Activated T-cell treated with anti-CD3 and anti-CD28 coated beads, Interleukin-2, amount 50 U/mL, for 4 hours (primary cell): ENCODE results near the gene ZNF836. TPM values are rescaled to one million over a fixed set of nuclear protein-coding genes. Genes with fewer than 3 reads are reported as not detected.
A peak's percentile ranks its signal among the peaks of the same experiment; 100 is the strongest.
"Not testable (repeated sequence)": the region's sequence is repeated elsewhere in the genome, so short reads cannot be mapped to it uniquely, and the experiment has no call there.

Source experiments
- ATAC-seq, 2 donors: fragments of 200-7000 bp; cut with Tn5 transposase; one replicate each; pipeline ENCODE4 v1.10.0; 2021
- DNase-seq: peaks from one replicate; pipeline ENCODE4 v3.0.0-alpha.2; 2020
- H3K27me3 Mint-ChIP-seq: one replicate; pipeline ENCODE4 v1.8.0; 2021; ENCODE audit warnings: low read depth, mixed read lengths
- H3K36me3 Mint-ChIP-seq: one replicate; pipeline ENCODE4 v1.8.0; 2022; ENCODE audit warnings: mixed read lengths; ENCODE audit not compliant: insufficient read depth
- H3K4me1 Mint-ChIP-seq: one replicate; pipeline ENCODE4 v1.8.0; 2021; ENCODE audit warnings: low read depth, mixed read lengths
- H3K4me3 Mint-ChIP-seq: one replicate; pipeline ENCODE4 v1.8.0; 2021; ENCODE audit warnings: mild to moderate bottlenecking, moderate library complexity, mixed read lengths
- H3K9me3 Mint-ChIP-seq: one replicate; pipeline ENCODE4 v1.8.0; 2021; ENCODE audit warnings: mixed read lengths
- total RNA-seq, 3 donors: library from RNA; stranded (reverse); gene quantifications; one replicate each; pipeline ENCODE4 v1.2.1, GENCODE V29; 2021

ZNF836 gene
- 1 to 10 TPM; 2.0 to 4.3 (median 3.3) TPM for total RNA-seq

DNA sequence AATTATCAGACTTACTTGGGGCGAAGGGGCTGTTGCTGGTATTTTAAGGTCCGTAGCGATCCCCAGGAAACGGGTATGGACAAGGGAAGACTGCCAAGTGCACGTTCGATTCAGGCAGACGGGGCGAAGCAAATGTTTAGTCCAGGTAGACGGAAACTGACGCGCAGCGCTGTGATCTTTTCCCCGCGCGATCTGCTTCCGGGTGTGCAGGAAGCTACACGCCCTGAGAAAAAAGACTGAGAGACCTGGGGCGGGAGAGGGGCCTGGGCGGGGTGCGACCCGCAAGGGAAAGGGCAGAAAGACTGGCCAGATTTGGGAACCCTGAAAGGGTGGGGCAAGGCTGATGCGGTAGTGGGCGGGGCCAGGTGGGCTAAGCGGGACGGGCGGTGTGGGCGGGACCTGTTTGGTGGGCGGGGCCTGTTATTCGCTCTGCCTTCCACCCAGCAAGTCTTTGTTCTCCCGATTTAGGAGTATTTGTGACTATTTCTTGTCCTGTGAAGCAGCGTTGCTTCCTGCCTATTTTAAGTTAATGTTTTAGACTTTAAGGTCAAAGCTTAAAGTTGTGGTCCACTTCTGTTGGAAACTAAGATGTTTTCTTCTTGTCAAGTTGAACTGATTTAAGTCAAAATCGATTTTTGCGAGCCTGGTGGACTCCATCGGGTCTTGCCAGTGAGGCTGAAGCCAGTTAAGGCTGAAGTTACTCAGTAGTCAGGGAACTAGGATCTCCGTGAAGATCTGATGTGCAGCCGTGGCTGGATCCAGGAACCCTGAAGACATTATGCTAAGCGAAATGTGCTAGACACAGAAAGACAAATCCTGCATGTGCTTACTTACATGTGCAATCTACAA is at the start of gene ZNF836:
Gene ZNF836 (minus strand): TSS at position 301 of the 849 bp plus-strand sequence. CDS start 3,549 bp downstream, outside the sequence.
- no peaks in the 10 kb centered on the region for H3K9me3 Mint-ChIP-seq
- H3K4me3 Mint-ChIP-seq = peak within 1 kb of the TSS; percentile 93
- DNase-seq = peak; percentile 90
- H3K27me3 Mint-ChIP-seq = no peaks in the 10 kb centered on the region
- peak; percentile 92 for ATAC-seq
- peaks cover 29% of the 10 kb centered on the region for H3K36me3 Mint-ChIP-seq
- H3K4me1 Mint-ChIP-seq = peaks cover 31% of the 10 kb centered on the region

- Mint-ChIP-seq H3K27me3 (no peaks in the 10 kb centered on the region), H3K9me3 (no peaks in the 10 kb centered on the region), H3K36me3 (peaks cover 69% of the 10 kb centered on the region), H3K4me3 (no peak overlapping the region), H3K4me1 (no peaks in the 10 kb centered on the region)
- DNase-seq = no peak
- no peak for ATAC-seq
Observed at GRCh38 chr19:52221031-52221430, 49.6 kb upstream of the ZNF836 start.

- Mint-ChIP-seq H3K4me1 (no peaks in the 10 kb centered on the region), H3K4me3 (no peak overlapping the region), H3K27me3 (no peaks in the 10 kb centered on the region), H3K36me3 (peaks cover 62% of the 10 kb centered on the region), H3K9me3 (no peaks in the 10 kb centered on the region)
- no peak for DNase-seq
- ATAC-seq = no peak
Observed at GRCh38 chr19:52219611-52220010, 48.2 kb upstream of the ZNF836 start.

- Mint-ChIP-seq H3K4me3 (no peak overlapping the region), H3K36me3 (peaks cover 58% of the 10 kb centered on the region), H3K27me3 (no peaks in the 10 kb centered on the region), H3K4me1 (no peaks in the 10 kb centered on the region), H3K9me3 (no peaks in the 10 kb centered on the region)
- ATAC-seq (no peak), DNase-seq (no peak)
Observed at GRCh38 chr19:52217576-52217975, 46.2 kb upstream of the ZNF836 start.

- no peak for ATAC-seq
- peaks cover 59% of the 10 kb centered on the region for H3K36me3 Mint-ChIP-seq
- no peaks in the 10 kb centered on the region for H3K4me1 Mint-ChIP-seq
- H3K4me3 Mint-ChIP-seq = no peak overlapping the region
- DNase-seq = no peak
- H3K27me3 Mint-ChIP-seq = no peaks in the 10 kb centered on the region
- H3K9me3 Mint-ChIP-seq = no peaks in the 10 kb centered on the region
Observed at GRCh38 chr19:52216401-52216800, 45.0 kb upstream of the ZNF836 start.

DNA sequence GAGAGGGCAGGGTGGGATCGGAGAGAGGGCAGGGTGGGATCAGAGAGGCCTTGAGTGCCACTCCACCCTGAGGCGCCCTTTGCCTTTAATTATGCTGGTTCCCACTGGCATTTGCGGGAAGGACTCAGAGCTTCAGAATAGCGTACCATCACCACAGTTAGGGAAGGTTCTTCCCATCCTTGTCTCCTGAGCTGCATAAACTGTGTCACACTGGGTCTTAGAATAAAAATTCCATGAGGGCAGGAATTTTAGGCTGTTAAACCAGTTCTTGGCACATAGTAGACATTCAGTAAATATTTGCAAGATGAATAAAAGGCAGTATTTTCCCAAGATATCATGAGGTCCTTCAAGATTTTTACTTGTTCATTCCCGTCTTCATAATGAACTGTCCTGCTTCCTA is 42.8 kb upstream of the ZNF836 start:
- Mint-ChIP-seq H3K4me1 (no peaks in the 10 kb centered on the region), H3K4me3 (no peak overlapping the region), H3K9me3 (no peaks in the 10 kb centered on the region), H3K27me3 (no peaks in the 10 kb centered on the region), H3K36me3 (peaks cover 52% of the 10 kb centered on the region)
- ATAC-seq (no peak), DNase-seq (no peak)

DNA sequence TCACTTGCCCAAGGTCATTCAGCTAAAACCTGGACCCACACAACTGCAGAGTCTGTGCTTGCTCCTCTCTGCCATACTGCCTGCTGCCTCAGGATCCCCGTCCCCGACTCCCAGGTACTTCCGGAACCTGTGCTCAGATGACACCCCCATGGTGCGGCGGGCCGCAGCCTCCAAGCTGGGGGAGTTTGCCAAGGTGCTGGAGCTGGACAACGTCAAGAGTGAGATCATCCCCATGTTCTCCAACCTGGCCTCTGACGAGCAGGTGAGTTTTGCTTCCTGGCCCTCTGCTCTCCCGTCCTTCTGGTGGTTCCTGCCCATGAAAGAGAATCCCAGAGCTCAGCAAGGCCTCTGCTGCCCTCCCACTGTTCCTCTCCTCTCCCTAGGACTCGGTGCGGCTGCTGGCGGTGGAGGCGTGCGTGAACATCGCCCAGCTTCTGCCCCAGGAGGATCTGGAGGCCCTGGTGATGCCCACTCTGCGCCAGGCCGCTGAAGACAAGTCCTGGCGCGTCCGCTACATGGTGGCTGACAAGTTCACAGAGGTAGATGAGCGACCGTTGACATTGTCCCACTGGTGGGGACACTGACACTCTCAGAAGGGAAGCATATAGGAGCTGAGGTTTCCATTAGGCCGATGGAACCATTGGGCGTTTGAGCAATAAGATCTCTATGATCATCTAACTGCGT is 41.3 kb upstream of the ZNF836 start:
- Mint-ChIP-seq H3K9me3 (no peaks in the 10 kb centered on the region), H3K36me3 (peaks cover 47% of the 10 kb centered on the region), H3K4me3 (no peak overlapping the region), H3K27me3 (no peaks in the 10 kb centered on the region), H3K4me1 (no peaks in the 10 kb centered on the region)
- no peak for ATAC-seq
- no peak for DNase-seq

DNA sequence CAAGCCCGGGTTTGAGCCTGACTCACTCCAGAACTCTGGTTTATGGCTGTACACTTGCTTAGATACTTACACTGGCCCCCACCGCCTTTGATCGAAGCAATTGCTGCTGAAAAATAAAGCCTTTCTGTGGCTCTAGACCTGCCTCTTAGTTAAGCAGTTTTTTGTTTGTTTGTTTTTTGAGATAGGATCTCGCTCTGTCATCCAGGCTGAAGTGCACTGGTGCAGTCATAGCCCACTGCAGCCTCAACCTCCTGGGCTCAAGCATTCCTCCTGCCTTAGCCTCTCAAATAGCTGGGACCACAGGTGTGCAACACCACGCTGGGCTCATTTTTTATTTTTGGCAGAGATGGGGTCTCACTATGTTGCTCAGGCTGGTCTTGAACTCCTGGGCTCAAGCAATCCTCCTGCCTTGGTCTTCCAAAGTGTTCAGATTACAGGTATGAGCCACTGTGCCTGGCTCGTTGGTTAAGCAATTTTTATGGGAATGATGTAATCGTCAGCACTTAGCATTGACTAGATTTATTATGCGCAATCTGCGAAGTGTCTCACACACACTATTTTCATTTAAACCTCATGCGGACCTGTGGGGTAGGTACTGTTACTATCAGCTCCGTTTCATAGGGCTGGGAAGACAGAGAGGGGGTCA is 40.6 kb upstream of the ZNF836 start:
- ATAC-seq (no peak), DNase-seq (no peak)
- Mint-ChIP-seq H3K4me1 (no peaks in the 10 kb centered on the region), H3K27me3 (no peaks in the 10 kb centered on the region), H3K4me3 (no peak overlapping the region), H3K9me3 (no peaks in the 10 kb centered on the region), H3K36me3 (peaks cover 46% of the 10 kb centered on the region)

DNA sequence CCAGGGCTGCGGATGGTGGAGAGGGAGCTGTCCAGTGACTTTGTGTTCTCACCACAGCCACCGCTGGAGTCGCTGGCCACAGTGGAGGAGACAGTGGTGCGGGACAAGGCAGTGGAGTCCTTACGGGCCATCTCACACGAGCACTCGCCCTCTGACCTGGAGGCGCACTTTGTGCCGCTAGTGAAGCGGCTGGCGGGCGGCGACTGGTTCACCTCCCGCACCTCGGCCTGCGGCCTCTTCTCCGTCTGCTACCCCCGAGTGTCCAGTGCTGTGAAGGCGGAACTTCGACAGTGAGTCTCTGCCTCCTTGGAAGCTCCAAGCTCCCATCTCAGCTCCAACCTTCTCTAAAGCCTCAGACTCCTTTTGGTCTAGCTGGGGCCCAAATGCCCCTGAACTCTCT is 39.8 kb upstream of the ZNF836 start:
- Mint-ChIP-seq H3K36me3 (peaks cover 46% of the 10 kb centered on the region), H3K4me1 (no peaks in the 10 kb centered on the region), H3K27me3 (no peaks in the 10 kb centered on the region), H3K9me3 (no peaks in the 10 kb centered on the region), H3K4me3 (no peak overlapping the region)
- ATAC-seq = no peak
- no peak for DNase-seq

DNA sequence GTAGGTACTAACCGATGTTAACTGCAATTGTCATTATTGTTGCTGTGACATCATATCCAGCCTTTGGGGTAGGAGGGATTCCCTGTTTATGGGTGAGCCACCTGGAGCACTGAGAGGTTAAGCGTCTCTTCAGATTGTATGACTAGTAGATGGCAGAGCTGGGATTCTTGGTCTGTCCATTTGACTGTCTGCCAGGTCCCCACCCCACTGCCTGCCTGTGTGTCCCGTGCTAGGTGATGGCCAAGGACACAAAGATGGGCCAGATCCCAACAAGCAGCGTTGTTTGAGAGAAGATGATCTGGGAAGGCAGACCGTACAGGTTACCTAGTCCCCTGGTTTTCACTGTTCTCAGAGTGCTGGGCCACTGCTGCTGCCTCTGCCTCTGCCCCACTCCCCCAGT is 35.1 kb upstream of the ZNF836 start:
- Mint-ChIP-seq H3K9me3 (no peaks in the 10 kb centered on the region), H3K27me3 (no peaks in the 10 kb centered on the region)

DNA sequence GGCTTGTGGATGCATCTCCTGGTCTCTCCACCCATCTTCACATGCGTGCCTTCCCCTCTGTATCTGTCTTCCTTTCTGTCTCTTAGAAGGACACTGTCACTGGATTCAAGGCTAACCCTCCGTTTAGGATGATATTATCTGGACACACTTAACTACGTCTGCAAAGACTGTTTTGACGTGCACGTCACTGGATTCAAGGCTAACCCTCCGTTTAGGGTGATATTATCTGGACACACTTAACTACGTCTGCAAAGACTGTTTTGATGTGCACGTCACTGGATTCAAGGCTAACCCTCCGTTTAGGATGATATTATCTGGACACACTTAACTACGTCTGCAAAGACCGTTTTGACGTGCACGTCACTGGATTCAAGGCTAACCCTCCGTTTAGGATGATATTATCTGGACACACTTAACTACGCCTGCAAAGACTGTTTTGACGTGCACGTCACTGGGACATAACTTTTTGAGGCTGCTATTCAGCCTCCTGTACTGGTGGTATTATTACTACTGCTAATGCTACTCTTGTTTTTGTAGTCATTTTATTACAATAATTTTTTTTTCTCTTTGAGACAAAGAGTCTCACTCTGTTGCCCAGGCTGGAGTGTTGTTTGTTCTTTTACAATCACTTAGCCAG is 29.5 kb upstream of the ZNF836 start:
- not testable (repeated sequence) for DNase-seq, H3K4me3 Mint-ChIP-seq, ATAC-seq, H3K9me3 Mint-ChIP-seq, H3K27me3 Mint-ChIP-seq
- peaks cover 62% of the 10 kb centered on the region for H3K4me1 Mint-ChIP-seq
- H3K36me3 Mint-ChIP-seq = peaks cover 50% of the 10 kb centered on the region

More for the DNA sequence above, 35.1 kb upstream of the ZNF836 start:
- Mint-ChIP-seq H3K4me1 (peaks cover 25% of the 10 kb centered on the region), H3K36me3 (peaks cover 58% of the 10 kb centered on the region), H3K4me3 (no peak overlapping the region)
- no peak for DNase-seq
- no peak for ATAC-seq

DNA sequence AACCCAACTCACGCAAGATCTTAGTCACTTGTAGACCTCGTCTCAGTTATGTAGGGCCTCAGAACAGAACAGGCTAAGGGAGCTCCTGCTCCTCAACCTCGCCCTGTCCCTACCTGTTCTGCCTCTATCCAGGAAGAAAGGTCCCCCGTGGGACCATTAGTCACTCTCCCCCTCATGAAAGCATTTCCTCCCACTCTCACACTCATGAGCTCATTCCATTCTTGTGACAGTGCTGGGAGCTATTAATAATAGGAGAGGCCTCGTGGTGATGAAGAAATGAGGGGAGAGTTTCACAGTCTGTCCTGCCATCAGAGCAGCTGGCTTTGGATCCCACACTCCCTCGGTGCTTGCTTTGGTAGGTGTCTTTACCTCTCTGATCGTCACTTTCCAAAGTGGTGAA is 28.6 kb upstream of the ZNF836 start:
- ATAC-seq (peak; percentile 30 to 46), DNase-seq (no peak)
- Mint-ChIP-seq H3K9me3 (no peaks in the 10 kb centered on the region), H3K36me3 (peaks cover 45% of the 10 kb centered on the region), H3K4me1 (peaks cover 63% of the 10 kb centered on the region), H3K4me3 (no peak overlapping the region), H3K27me3 (no peaks in the 10 kb centered on the region)

DNA sequence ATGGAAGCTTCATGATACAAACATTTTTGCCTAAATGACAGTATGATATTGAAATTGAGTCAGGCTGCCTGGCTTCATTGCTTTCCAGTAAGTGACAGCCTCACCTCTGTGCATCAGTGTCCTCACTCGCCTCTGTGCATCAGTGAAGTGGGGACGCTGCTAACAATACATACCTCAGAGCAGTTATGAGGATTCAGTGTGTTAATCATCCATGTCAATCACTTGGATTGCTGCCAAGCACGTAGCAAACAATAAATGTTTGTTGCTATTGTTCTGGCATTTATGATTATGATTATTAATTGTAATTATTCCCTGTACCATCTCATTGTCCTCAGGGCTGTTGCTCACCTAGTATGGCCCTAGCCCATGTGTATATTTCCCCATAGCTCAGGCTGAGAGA is 27.3 kb upstream of the ZNF836 start:
- peaks cover 42% of the 10 kb centered on the region for H3K36me3 Mint-ChIP-seq

DNA sequence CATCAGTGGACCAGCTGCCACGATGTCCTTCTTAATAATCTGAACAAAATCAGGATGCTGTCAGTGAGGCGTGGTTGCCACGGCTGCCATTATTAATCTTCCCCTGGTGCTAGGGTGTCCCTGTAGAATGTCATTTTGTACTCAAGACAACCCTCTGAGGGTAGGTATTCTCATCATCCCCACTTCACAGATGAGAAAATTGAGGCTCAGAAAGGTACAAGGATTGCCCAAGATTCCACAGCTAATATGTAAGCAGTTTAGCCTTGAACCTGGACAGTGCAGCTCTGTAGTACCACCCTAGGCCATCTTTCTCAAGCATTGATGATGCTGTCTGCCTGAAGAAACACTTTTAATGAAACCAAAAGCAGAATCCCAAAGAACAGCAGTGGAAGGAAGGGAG is 26.5 kb upstream of the ZNF836 start:
- DNase-seq (no peak), ATAC-seq (no peak)
- no peaks in the 10 kb centered on the region for H3K27me3 Mint-ChIP-seq
- H3K4me3 Mint-ChIP-seq = no peak overlapping the region
- no peaks in the 10 kb centered on the region for H3K9me3 Mint-ChIP-seq
- H3K36me3 Mint-ChIP-seq = peaks cover 39% of the 10 kb centered on the region
- peaks cover 66% of the 10 kb centered on the region for H3K4me1 Mint-ChIP-seq

More for the DNA sequence above, 27.3 kb upstream of the ZNF836 start:
- Mint-ChIP-seq H3K9me3 (no peaks in the 10 kb centered on the region), H3K4me1 (peaks cover 65% of the 10 kb centered on the region), H3K27me3 (no peaks in the 10 kb centered on the region), H3K4me3 (no peak overlapping the region)
- ATAC-seq (no peak), DNase-seq (no peak)
